NCI-H1694 (cell line): ENCODE measurements around the gene TMEM132D.

Source experiments
- DNase-seq: peaks from one replicate; lab custom pipeline; 2025; lab: John Stamatoyannopoulos, UW

Gene TMEM132D

GRCh38 chr12:129534966-129535750 is 368.7 kb downstream of the TMEM132D start:
- no peak for DNase-seq

- no peak for DNase-seq
These were observed 370.9 kb downstream of the TMEM132D start for GRCh38 chr12:129532707-129533499.

- DNase-seq, result no peak
These were observed 371.7 kb downstream of the TMEM132D start for GRCh38 chr12:129532082-129532481.

- no peak for DNase-seq
These were observed 372.8 kb downstream of the TMEM132D start for GRCh38 chr12:129530984-129531383.

- no peak for DNase-seq
These were observed 373.3 kb downstream of the TMEM132D start for GRCh38 chr12:129530517-129530916.

GRCh38 chr12:129527506-129527905 is 376.3 kb downstream of the TMEM132D start:
- DNase-seq, result no peak

GRCh38 chr12:129523621-129524020 is 380.2 kb downstream of the TMEM132D start:
- DNase-seq, result no peak

GRCh38 chr12:129520739-129521138 is 383.1 kb downstream of the TMEM132D start:
- no peak for DNase-seq

GRCh38 chr12:129503802-129504201 is 400.0 kb downstream of the TMEM132D start:
- DNase-seq, result no peak

- no peak for DNase-seq
These were observed 407.6 kb downstream of the TMEM132D start for GRCh38 chr12:129496226-129496625.

GRCh38 chr12:129494766-129495165 is 409.1 kb downstream of the TMEM132D start:
- DNase-seq, result no peak

- no peak for DNase-seq
These were observed 409.6 kb downstream of the TMEM132D start for GRCh38 chr12:129494260-129494659.

- no peak for DNase-seq
These were observed 414.6 kb downstream of the TMEM132D start for GRCh38 chr12:129489100-129489676.

GRCh38 chr12:129486931-129487330 is 416.9 kb downstream of the TMEM132D start:
- no peak for DNase-seq

GRCh38 chr12:129483111-129483893 is 420.5 kb downstream of the TMEM132D start:
- no peak for DNase-seq

GRCh38 chr12:129481921-129482320 is 421.9 kb downstream of the TMEM132D start:
- DNase-seq, result no peak

GRCh38 chr12:129470196-129470595 is 433.6 kb downstream of the TMEM132D start:
- no peak for DNase-seq

- DNase-seq, result no peak
These were observed 436.1 kb downstream of the TMEM132D start for GRCh38 chr12:129467726-129468125.

GRCh38 chr12:129467289-129467688 is 436.5 kb downstream of the TMEM132D start:
- no peak for DNase-seq

GRCh38 chr12:129466499-129466898 is 437.3 kb downstream of the TMEM132D start:
- no peak for DNase-seq

- no peak for DNase-seq
These were observed 443.9 kb downstream of the TMEM132D start for GRCh38 chr12:129459886-129460285.

- DNase-seq, result no peak
These were observed 457.1 kb downstream of the TMEM132D start for GRCh38 chr12:129446696-129447095.
